HG03439 (cell line): Measurements from ENCODE around the gene ZMYND19.
"Not testable (repeated sequence)": the region's sequence is repeated elsewhere in the genome, so short reads cannot be mapped to it uniquely, and the experiment has no call there.

Experiments used
- ATAC-seq: cut with Tn5 transposase; IDR thresholded peaks from one replicate; pipeline ENCODE4 v1.9.1; 2021; ENCODE audit warnings: mild to moderate bottlenecking, moderate library complexity; ENCODE audit not compliant: unreplicated experiment

The ZMYND19 gene

GRCh38 chr9:137614631-137615386 lies 24.5 kb upstream of the ZMYND19 start:
- no peak for ATAC-seq

DNA sequence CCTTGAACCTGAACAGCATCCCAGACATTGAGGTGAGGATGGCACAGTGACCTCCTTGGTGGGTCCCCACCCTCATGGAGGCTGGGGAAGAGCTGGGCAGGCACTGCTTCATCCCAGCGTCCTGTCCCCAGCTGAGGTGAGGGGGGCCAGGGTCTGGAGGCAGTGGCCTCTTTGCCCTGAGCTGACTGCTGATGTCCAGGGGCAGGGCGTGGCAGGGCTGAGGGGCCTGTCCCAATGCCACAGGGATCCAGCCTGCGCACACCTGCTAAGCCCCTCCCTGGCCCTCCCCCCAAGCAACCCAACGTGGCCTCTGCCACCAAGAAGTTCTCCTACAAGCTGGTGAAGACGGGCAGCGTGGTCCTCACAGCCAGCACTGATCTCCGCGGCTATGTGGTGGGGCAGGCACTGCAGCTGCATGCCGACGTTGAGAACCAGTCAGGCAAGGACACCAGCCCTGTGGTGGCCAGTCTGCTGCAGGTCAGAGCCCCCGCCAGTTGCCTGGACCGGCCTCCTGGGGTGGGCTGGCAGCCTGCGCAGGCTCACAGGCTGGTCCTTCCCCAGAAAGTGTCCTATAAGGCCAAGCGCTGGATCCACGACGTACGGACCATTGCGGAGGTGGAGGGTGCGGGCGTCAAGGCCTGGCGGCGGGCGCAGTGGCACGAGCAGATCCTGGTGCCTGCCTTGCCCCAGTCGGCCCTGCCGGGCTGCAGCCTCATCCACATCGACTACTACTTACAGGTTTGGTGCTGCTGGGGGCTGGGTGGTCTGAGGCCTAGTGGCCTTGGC lies 23.6 kb upstream of the ZMYND19 start:
- no peak for ATAC-seq

DNA sequence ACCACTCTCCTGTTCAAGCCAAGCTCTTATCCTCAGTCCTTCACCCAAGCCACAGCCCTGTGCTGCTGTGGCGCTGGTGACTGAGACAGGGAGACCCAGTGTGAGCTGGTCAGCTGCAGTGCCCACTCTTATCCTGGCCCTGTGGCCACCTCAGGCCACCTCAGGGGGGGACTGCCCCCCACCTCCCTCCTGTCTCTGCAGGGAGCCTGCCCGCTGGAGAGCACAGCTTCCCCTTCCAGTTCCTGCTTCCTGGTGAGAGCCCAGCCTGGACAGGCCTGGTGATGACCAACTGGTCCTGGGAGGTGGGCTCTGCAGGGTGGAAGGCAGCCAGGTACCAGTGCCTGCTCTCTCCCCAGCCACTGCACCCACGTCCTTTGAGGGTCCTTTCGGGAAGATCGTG lies 22.9 kb upstream of the ZMYND19 start:
- no peak for ATAC-seq

- no peak for ATAC-seq
These were observed 22.4 kb upstream of the ZMYND19 start for GRCh38 chr9:137612741-137613142.

DNA sequence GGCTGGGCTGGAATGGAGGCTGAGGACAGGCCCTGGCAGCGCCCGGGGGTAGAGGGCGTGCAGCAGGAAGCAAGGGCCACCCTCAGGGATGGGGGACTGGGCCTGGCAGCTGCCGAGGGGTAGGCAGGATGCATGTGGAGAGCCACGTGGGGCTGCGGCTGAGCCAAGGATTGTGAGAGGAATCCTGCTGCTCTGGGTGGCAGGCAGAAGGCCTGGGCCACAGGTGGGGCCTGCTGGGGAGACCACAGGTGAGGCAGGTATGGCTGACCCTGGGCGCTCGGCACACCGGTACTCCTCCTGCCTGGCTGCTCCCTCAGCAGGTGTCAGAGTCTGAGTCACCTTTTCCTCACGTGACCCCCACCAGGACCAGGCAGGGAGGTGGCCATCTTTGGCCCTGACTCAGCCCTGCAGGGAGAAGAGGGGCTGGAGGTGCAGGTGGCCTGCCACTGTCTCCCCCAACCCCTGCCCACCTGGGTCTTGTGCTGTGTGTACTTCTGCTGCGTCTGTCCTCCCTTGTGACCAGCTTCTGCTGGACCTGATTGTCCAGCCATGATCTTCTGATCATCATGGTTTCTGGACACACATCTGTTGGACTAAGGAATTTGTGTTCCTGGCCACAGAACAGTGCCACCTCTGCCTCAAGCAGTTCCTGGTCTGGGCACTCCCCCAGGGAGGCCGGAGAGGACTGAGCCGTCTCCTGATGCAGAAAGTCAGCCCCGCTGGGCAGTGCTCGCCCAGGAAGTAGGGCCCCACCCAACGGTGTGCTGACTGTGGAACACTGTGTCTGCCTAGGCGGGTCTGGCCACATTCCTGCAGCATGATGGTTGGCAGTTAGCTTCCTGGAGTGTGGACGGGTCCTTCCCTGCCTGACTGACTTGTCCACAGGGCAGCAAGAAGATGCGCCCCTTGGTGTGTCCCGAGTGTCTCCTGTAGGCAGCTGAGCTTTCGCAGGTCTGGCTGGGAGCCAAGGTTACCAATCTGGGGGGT lies 21.6 kb upstream of the ZMYND19 start:
- no peak for ATAC-seq

GRCh38 chr9:137610944-137611343 lies 20.6 kb upstream of the ZMYND19 start:
- ATAC-seq, result no peak

DNA sequence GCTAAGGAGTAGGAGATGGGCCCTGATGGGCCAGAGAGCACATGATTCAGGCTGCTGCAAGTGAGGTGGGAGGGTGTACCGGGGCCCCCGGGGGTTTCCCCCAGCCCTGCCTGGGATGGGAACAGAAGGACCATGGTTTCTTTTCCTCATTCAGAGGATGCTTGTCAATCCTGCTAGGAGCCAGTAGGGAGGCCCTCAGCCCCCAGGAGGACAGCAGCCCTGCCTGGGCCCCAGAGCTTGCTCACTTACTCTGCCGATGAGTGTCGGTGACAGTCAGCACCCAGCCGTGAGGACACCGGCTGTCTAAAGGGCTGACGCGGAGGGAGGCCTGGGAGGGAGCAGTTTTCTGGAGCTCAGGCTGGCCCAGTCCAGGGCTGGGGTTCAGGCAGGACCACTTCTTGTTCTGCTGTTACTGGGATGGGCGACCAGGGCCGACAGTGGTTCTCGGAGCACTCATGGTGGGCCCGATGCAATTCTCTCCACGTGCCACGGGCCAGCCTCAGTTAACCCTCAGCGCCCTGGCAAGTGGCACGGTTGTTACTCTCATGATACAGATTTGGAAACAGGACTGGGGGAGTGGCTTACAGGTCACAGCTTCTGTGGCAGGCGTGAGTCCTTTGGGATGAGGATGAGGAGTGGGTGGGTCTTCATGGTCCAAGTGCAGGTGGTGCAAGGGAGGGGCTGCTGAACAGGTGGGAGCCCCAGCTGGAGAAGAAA lies 17.0 kb upstream of the ZMYND19 start:
- ATAC-seq, result no peak

DNA sequence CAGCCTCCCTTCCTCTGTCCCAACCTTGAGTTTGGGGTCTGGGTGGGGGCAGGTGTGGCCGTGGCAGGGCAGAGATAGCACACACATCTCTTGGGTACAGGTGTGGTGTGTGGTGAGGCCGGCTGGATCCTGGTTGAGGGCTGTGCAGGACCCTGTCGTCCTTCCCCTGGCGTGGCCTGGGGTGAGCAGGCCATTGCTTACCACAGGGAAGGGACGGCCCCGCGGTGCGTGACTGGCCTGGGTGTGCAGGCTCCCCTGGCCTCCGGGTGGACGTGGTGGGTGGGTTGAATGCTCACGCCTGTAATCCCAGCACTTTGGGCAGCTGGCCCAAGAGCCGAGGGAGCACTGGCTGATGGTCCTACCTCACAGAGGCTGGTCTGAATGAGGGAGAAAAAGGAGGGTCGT lies 16.4 kb upstream of the ZMYND19 start:
- no peak for ATAC-seq

DNA sequence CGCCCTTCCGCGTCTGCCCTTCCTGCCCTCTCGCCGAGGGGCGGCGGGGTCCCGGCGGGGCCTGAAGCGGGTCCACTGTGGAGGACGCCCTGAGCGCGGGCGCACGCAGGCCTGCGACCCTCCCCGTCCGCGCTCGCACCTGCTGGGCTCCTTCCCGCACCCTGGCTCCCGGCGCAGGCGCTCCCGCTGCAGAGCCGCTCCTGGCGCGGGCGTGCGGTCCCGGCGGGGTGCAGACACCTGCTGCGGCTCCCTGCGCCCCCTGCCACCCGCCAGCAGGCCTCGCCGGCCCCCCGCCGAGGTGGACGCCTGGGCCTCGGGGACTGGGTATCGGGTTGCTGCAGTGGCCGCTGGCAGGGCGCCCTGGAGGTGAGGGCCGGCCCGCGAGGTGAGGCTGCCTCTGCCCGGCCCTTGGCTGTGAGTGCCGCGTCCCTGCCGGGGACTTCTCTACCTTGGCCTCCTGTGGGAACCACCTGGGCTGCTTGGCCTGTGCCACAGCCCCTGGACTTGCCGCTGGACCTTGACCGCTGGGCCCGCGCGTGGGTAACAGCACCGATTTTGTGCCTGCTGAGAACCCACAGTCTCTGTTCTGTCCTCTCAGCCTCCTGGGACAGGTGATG lies 15.8 kb upstream of the ZMYND19 start:
- ATAC-seq, result peak; percentile 13

GRCh38 chr9:137605121-137606004 lies 15.1 kb upstream of the ZMYND19 start, which contains the start of gene ARRDC1:
TSS of gene ARRDC1 (plus strand) at chr9:137605686. CDS start at chr9:137605718, 32 bp downstream.
- peak; percentile 66 for ATAC-seq

DNA sequence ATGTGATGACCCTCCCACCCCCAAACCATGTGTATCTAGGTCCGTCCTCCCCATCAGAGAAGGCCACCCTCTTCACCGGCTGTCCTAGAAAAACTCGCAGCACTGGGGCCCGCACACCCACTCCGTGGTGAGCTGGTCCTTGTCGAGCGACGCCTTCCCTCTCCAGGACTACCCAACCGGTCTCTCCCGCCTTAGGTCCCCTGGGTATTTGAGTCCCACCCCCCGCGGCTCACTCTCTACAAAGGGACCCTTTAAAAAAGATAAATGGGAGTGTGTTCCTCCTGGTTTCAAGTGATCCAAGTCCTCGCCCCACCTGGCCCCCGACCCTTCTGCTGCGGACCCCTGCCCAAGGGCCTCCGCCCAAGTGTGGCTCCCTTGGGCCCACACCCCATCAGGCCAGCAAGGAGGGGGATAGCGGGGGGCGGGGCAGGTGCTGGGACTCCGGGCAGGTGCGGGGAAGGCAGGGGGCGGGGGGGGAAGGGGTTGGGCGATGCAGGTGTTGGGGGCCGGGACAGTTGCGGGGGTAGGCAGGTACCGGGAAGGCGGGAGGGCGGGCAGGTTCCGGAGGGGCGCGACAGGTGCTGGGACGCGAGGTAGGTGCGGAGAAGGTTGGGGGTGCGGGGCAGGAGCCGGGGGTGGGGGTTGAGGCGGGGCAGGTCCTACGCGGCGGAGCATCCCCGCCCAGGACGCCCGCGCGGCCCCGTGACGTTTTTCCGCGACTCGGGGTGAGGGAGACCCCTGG lies 14.2 kb upstream of the ZMYND19 start:
- ATAC-seq, result no peak

DNA sequence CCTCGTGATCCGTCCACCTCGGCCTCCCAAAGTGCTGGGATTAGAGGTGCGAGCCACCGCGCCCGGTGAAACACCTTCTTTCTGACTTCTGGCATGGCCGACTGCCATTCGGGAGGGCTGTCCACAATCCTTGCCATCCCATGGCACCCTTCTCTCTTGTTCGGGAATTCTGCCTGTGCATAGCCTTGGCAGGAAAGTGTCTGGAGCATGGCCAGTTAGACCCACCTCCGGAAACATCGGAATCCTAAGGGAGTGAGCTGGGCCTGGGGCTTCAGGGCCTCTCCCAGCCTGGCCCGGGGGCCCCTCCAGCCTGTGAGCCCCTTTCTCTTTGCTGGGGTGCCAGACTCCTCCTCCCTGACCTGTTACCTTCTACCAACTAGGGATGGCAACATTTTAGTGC lies 13.6 kb upstream of the ZMYND19 start:
- no peak for ATAC-seq

DNA sequence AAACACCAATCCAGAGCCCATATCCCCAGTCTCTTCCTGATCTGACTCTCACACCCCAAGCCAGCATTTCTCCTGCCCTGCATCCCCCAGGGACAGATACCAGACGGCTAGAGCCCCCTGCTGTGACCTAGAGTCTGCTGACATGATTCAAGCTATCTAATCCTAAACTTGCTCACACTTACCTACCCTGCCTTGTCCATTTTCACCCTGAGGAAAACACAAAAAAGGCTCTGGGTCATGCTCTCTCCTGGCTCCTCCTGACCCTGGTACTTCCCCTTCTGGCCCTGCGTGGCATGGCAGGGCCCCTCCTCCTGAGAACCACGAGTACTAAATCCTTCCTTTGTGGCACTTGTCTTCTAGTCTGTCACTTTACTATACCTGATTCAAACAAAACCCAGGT lies 12.3 kb upstream of the ZMYND19 start:
- no peak for ATAC-seq

DNA sequence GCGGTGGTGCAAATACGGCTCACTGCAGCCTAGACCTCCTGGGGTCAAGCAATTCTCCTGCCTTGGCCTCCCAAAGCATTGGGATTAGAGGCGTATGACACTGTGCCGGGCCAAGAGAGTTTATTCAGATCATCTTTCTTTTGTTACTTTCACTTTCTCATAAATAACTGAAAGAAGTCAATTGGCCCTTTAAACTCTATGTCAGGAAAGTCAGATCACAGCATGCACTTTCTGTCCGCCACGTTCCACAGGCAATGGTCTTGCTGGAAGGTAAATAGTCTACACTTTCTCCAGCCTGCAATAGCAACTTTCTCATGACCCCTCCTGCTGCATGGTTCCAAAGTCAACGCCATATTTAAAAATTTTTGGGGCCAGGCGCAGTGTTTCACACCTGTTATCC lies 8.6 kb upstream of the ZMYND19 start:
- no peak for ATAC-seq

DNA sequence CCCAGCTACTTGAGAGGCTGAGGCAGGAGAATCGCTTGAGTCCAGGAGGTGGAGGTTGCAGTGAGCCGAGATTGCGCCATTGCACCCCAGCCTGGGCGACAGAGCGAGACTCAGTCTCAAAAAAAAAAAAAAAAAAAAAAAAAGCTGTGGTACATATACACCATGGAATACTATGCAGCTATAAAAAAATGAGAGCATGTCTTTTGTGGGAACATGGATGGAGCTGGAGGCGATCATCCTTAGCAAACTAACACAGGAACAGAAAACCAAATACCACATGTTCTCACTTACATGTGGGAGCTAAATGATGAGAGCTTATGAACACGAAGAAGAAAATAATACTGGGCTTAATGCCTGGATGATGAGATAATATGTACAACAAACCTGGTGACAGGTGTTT lies 6.3 kb upstream of the ZMYND19 start:
- not testable (repeated sequence) for ATAC-seq

GRCh38 chr9:137593176-137593575 lies 2.9 kb upstream of the ZMYND19 start:
- ATAC-seq, result no peak

DNA sequence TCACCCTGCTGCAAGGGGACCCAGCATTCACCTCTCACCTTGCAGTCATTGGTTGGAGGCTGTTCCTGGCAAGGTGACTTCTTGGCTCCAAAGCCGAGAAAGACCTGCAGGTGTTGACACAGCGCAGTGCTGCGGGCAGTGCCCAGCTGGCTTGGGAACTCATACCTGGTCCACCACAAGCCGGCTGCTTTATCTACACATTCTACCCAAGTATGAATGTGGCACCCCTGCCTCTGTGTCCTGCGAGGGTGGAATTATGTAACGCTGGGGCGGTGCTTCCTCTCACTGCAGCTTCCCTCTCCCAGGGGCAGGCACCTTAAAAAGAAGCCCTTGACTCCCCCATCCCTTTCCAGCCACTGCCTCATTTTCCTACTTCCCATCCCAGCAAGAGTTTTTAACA lies 2.5 kb upstream of the ZMYND19 start:
- ATAC-seq, result no peak

DNA sequence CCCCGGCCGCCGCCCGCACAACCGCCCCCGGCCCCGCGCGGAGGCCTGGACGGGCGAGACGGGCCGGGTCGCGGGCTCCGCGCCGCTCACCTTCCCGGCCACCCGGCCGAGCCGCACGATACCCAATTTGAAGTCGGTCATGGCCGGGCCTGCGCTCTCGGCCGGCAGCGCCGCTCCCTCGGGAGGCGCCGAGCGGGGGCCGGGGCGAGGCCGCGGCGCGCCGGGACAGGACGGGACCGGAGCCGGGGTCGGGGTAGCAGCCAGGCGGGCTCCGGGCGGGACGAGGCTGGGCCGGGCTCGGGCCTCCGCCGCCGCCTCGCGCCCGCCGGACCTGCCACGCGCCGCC lies 216 bp downstream of the ZMYND19 start:
- ATAC-seq, result no peak
